AG09309 (cell line): Measurements from ENCODE around the gene MTHFD1L.
"Not testable (repeated sequence)": the region's sequence is repeated elsewhere in the genome, so short reads cannot be mapped to it uniquely, and the experiment has no call there.

Source experiments
- DNase-seq: peaks from one replicate; pipeline ENCODE4 v3.0.0-alpha.2; 2010; ENCODE audit warnings: low read depth
- H3K4me3 ChIP-seq: 2 replicates; pipeline ENCODE4 v1.5.1; 2011; ENCODE audit warnings: mild to moderate bottlenecking, low read depth, low read length, moderate library complexity; ENCODE audit not compliant: control insufficient read depth
- CTCF ChIP-seq: IDR thresholded peaks from 2 replicates; pipeline ENCODE4 v1.5.1; 2011; ENCODE audit warnings: mild to moderate bottlenecking, low read depth, low read length, inconsistent platforms; ENCODE audit not compliant: insufficient read depth, control insufficient read depth; ENCODE audit errors: missing control alignments

MTHFD1L gene

GRCh38 chr6:150857062-150857944 is 8.2 kb upstream of the MTHFD1L start:
- peak; percentile 96 for DNase-seq
- TF ChIP-seq CTCF: no peak
- H3K4me3 ChIP-seq: no peak overlapping the region

GRCh38 chr6:150857945-150858308 is 7.6 kb upstream of the MTHFD1L start:
- no peak for DNase-seq
- TF ChIP-seq CTCF: no peak
- no peak overlapping the region for H3K4me3 ChIP-seq

- not testable (repeated sequence) for H3K4me3 ChIP-seq, DNase-seq
These were observed 3.9 kb upstream of the MTHFD1L start for GRCh38 chr6:150861448-150862168.

GRCh38 chr6:150863213-150863928 is 2.1 kb upstream of the MTHFD1L start:
- no peak overlapping the region for H3K4me3 ChIP-seq
- no peak for TF ChIP-seq CTCF
- no peak for DNase-seq

- TF ChIP-seq CTCF: no peak
- no peak for DNase-seq
- H3K4me3 ChIP-seq: peak overlapping the region; percentile 71
These were observed 478 bp upstream of the MTHFD1L start for GRCh38 chr6:150865043-150865405.

GRCh38 chr6:150866147-150866990 is 867 bp downstream of the MTHFD1L start:
- TF ChIP-seq CTCF: no peak
- peak overlapping the region; percentile 71 for H3K4me3 ChIP-seq
- peak; percentile 55 for DNase-seq
